ENCODE measurements around the gene INSYN2A.

INSYN2A gene

GRCh38 chr10:127196282-127197153 is at the start of gene INSYN2A:
TSS of gene INSYN2A (minus strand) at chr10:127196591. CDS start at chr10:127176395, 20,196 bp downstream.
- no peak for DNase-seq (ENCODE audit: low read depth in 1 of 2, low spot score in 1 of 2)

- no peak for DNase-seq (ENCODE audit: low read depth in 1 of 2, low spot score in 1 of 2)
These were observed 49.1 kb upstream of the INSYN2A start for GRCh38 chr10:127245456-127245855.

GRCh38 chr10:127243490-127244272 is 47.3 kb upstream of the INSYN2A start:
- DNase-seq (ENCODE audit: low read depth in 1 of 2, low spot score in 1 of 2): no peak

GRCh38 chr10:127242914-127243313 is 46.5 kb upstream of the INSYN2A start:
- no peak for DNase-seq (ENCODE audit: low read depth in 1 of 2, low spot score in 1 of 2)

GRCh38 chr10:127236266-127236665 is 39.9 kb upstream of the INSYN2A start:
- DNase-seq (ENCODE audit: low read depth in 1 of 2, low spot score in 1 of 2): no peak

- no peak for DNase-seq (ENCODE audit: low read depth in 1 of 2, low spot score in 1 of 2)
These were observed 38.0 kb upstream of the INSYN2A start for GRCh38 chr10:127234306-127234800.

- no peak for DNase-seq (ENCODE audit: low read depth in 1 of 2, low spot score in 1 of 2)
These were observed 31.9 kb upstream of the INSYN2A start for GRCh38 chr10:127228195-127228787.

GRCh38 chr10:127227663-127228062 is 31.3 kb upstream of the INSYN2A start:
- DNase-seq (ENCODE audit: low read depth in 1 of 2, low spot score in 1 of 2): no peak

- no peak for DNase-seq (ENCODE audit: low read depth in 1 of 2, low spot score in 1 of 2)
These were observed 30.6 kb upstream of the INSYN2A start for GRCh38 chr10:127227027-127227426.

- DNase-seq (ENCODE audit: low read depth in 1 of 2, low spot score in 1 of 2): no peak
These were observed 24.9 kb upstream of the INSYN2A start for GRCh38 chr10:127221281-127221680.

- DNase-seq (ENCODE audit: low read depth in 1 of 2, low spot score in 1 of 2): no peak
These were observed 22.3 kb upstream of the INSYN2A start for GRCh38 chr10:127218658-127219057.

- DNase-seq (ENCODE audit: low read depth in 1 of 2, low spot score in 1 of 2): no peak
These were observed 20.4 kb upstream of the INSYN2A start for GRCh38 chr10:127216786-127217185.

- DNase-seq (ENCODE audit: low read depth in 1 of 2, low spot score in 1 of 2): no peak
These were observed 19.9 kb upstream of the INSYN2A start for GRCh38 chr10:127216274-127216673.

GRCh38 chr10:127215866-127216265 is 19.5 kb upstream of the INSYN2A start:
- no peak for DNase-seq (ENCODE audit: low read depth in 1 of 2, low spot score in 1 of 2)

- DNase-seq (ENCODE audit: low read depth in 1 of 2, low spot score in 1 of 2): no peak
These were observed 14.6 kb upstream of the INSYN2A start for GRCh38 chr10:127210936-127211466.

GRCh38 chr10:127207081-127207480 is 10.7 kb upstream of the INSYN2A start:
- DNase-seq (ENCODE audit: low read depth in 1 of 2, low spot score in 1 of 2): no peak

GRCh38 chr10:127203067-127203466 is 6.7 kb upstream of the INSYN2A start:
- no peak for DNase-seq (ENCODE audit: low read depth in 1 of 2, low spot score in 1 of 2)

GRCh38 chr10:127200646-127201045 is 4.3 kb upstream of the INSYN2A start:
- no peak for DNase-seq (ENCODE audit: low read depth in 1 of 2, low spot score in 1 of 2)

- no peak for DNase-seq (ENCODE audit: low read depth in 1 of 2, low spot score in 1 of 2)
These were observed 2.3 kb upstream of the INSYN2A start for GRCh38 chr10:127198721-127199120.

- DNase-seq (ENCODE audit: low read depth in 1 of 2, low spot score in 1 of 2): no peak
These were observed 1.9 kb upstream of the INSYN2A start for GRCh38 chr10:127198307-127198706.

GRCh38 chr10:127197154-127197432 is 702 bp upstream of the INSYN2A start:
- DNase-seq (ENCODE audit: low read depth in 1 of 2, low spot score in 1 of 2): no peak

Data from stimulated activated CD4-positive, alpha-beta T cell treated with anti-CD3 and anti-CD28 coated beads, Interleukin-15, amount 100 ng/mL, for 1 hour (primary cell).